Caco-2 (cell line): ENCODE results near the gene SPDYE3. TPM values are rescaled to one million over a fixed set of nuclear protein-coding genes. Genes with fewer than 3 reads are reported as not detected.
"Not testable (repeated sequence)": the region's sequence is repeated elsewhere in the genome, so short reads cannot be mapped to it uniquely, and the experiment has no call there.

Experiments
- BruUV-seq: library from RNA; stranded (reverse); fragments of 400-500 nt; replicated peaks from 2 replicates; lab custom pipeline; 2021; lab: Mats Ljungman, UMichigan
- CTCF ChIA-PET: fragments of 300-600 bp; sonication (Branson Sonifier 250); formaldehyde crosslinking; loops from one replicate; lab custom pipeline; 2022; ENCODE audit warnings: antibody characterized with exemption; lab: Charles Lee
- POLR2A ChIA-PET: fragments of 300-600 bp; sonication (Branson Sonifier 250); formaldehyde crosslinking; loops from one replicate; lab custom pipeline; 2022; ENCODE audit warnings: antibody characterized with exemption; lab: Charles Lee
- DNase-seq, 2 experiments: peaks; one replicate each; pipeline versions ENCODE4 v3.0.0 to v3.0.0-alpha.2; 2020 to 2022
- H3K27me3 ChIP-seq: replicated peaks from 2 replicates; pipeline ENCODE4 v1.6.0; 2011; ENCODE audit warnings: low read length; ENCODE audit not compliant: control insufficient read depth, insufficient read depth
- H3K36me3 ChIP-seq: 2 replicates; pipeline ENCODE4 v1.5.1; 2011; ENCODE audit warnings: low read length; ENCODE audit not compliant: control insufficient read depth, insufficient read depth
- H3K4me1 ChIP-seq: fragments of 250-450 bp; sonication (Bioruptor Pico); 2 replicates; pipeline ENCODE4 v1.5.1; 2020; ENCODE audit warnings: mild to moderate bottlenecking
- H3K4me3 ChIP-seq: 2 replicates; pipeline ENCODE4 v1.5.1; 2011; ENCODE audit warnings: low read depth, mild to moderate bottlenecking, control low read depth, low read length
- H3K9me3 ChIP-seq: fragments of 250-450 bp; sonication (Bioruptor Pico); 2 replicates; pipeline ENCODE4 v1.5.1; 2020; ENCODE audit warnings: mild to moderate bottlenecking, moderate library complexity
- H3K27ac Mint-ChIP-seq: one replicate; pipeline ENCODE4 v1.8.0; 2022; ENCODE audit warnings: mixed read lengths; ENCODE audit not compliant: unreplicated experiment
- H3K27me3 Mint-ChIP-seq: one replicate; pipeline ENCODE4 v1.8.0; 2022; ENCODE audit warnings: mixed read lengths; ENCODE audit not compliant: insufficient read depth, unreplicated experiment
- H3K36me3 Mint-ChIP-seq: one replicate; pipeline ENCODE4 v1.8.0; 2022; ENCODE audit warnings: mild to moderate bottlenecking, mixed read lengths; ENCODE audit not compliant: insufficient read depth, unreplicated experiment
- H3K4me1 Mint-ChIP-seq: one replicate; pipeline ENCODE4 v1.8.0; 2022; ENCODE audit warnings: low read depth, mixed read lengths; ENCODE audit not compliant: unreplicated experiment
- H3K4me3 Mint-ChIP-seq: one replicate; pipeline ENCODE4 v1.8.0; 2022; ENCODE audit warnings: mild to moderate bottlenecking, moderate library complexity, mixed read lengths; ENCODE audit not compliant: unreplicated experiment
- H3K9me3 Mint-ChIP-seq: one replicate; pipeline ENCODE4 v1.8.0; 2022; ENCODE audit warnings: mixed read lengths; ENCODE audit not compliant: unreplicated experiment
- intact Hi-C: fragments of 100-400 bp; cut with micrococcal nuclease; formaldehyde crosslinking; loops from one replicate; pipeline ENCODE4 v1.10.0; 2022; ENCODE audit not compliant: unreplicated experiment
- total RNA-seq: library from RNA; stranded (reverse); gene quantifications from 2 replicates; pipeline ENCODE4 v1.2.3, GENCODE V29; 2022
- TF ChIP-seq, protein P1 (sequence below), 2 experiments: fragments of 200-600 bp in 1 of 2; IDR thresholded peaks; 1 replicate in 1 of 2; 2 replicates in 1 of 2; pipeline versions ENCODE4 v1.5.1 to v1.8.0; 2011 to 2022; ENCODE audit warnings: antibody characterized with exemption in 1 of 2, control low read depth in 1 of 2, inconsistent platforms in 1 of 2, low read depth in 1 of 2, low read length in 1 of 2, mild to moderate bottlenecking in 1 of 2, moderate library complexity in 1 of 2; ENCODE audit not compliant: insufficient read depth in 1 of 2, severe bottlenecking in 1 of 2, unreplicated experiment in 1 of 2

SPDYE3 gene
- total RNA-seq, 1 experiment from 2014 or later = not detected

DNA sequence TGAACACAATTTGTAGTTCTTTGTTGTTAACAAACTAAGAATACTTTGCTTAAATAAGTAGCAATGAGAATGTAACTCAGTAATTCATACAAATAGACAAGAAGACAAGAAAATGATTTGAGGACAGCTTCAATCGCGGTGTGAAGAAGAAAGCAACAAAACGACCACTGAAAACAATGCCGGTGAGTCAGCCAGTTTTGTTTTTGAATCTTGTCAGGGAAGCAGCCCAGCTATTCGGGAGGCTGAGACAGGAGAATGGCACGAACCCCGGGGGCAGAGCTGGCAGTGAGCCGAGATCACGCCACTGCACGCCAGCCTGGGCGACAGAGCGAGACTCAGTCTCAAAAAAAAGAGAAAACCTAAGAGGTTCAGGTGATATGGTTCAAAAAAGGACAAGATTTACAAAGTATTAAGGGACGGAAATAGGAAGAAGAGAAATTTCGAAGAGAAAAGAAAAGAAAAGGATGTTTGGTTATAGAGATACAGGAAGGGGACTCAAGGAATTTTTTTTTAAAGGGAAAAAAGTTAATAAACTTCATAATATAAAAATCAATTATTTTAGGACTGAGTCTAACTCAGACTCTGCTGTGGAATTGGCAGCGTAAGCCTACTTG lies 30.7 kb downstream of the SPDYE3 start:
- CTCF ChIA-PET, H3K4me3 Mint-ChIP-seq, H3K4me1 ChIP-seq, H3K27me3 ChIP-seq, H3K27me3 Mint-ChIP-seq, DNase-seq, POLR2A ChIA-PET, H3K27ac Mint-ChIP-seq, H3K9me3 ChIP-seq, H3K36me3 ChIP-seq, H3K4me3 ChIP-seq, H3K9me3 Mint-ChIP-seq: not testable (repeated sequence)
- TSS peak; percentile 18 for BruUV-seq
- intact Hi-C loops = loop anchor here (5.0 kb wide), 1 partner anchor 71 kb away; no protein-coding TSS in a partner anchor
- Mint-ChIP-seq H3K36me3 (peaks cover 71% of the 10 kb centered on the region), H3K4me1 (peaks cover 16% of the 10 kb centered on the region)

DNA sequence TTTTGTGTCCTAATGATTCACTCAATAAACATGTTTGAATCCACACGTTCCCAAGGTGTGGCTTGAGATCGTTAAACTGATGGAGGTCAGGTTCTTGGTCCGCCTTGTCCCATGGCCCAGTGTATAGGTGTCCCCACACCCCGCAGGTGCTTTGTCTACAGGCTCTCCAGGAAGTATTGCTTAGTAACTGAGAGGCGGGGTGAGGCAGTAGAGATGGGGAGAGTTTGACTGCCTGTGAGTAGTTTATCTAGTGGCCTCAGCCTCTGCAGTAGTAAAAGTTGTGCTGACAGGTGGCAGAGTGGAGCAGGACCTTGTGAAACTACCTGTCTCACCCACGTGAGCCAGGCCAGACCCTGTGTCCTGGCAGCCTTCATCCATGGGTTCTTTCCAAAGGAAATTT lies 33.8 kb downstream of the SPDYE3 start:
- DNase-seq, H3K4me3 ChIP-seq, H3K27ac Mint-ChIP-seq, H3K27me3 ChIP-seq, H3K27me3 Mint-ChIP-seq, CTCF ChIA-PET, H3K4me3 Mint-ChIP-seq, intact Hi-C loops, BruUV-seq, H3K9me3 Mint-ChIP-seq, POLR2A ChIA-PET, H3K36me3 ChIP-seq, H3K9me3 ChIP-seq: not testable (repeated sequence)
- Mint-ChIP-seq H3K36me3 (peaks cover 91% of the 10 kb centered on the region), H3K4me1 (peaks cover 23% of the 10 kb centered on the region)
- H3K4me1 ChIP-seq = peaks cover 11% of the 10 kb centered on the region; the same call in 1 of the 2 replicates

DNA sequence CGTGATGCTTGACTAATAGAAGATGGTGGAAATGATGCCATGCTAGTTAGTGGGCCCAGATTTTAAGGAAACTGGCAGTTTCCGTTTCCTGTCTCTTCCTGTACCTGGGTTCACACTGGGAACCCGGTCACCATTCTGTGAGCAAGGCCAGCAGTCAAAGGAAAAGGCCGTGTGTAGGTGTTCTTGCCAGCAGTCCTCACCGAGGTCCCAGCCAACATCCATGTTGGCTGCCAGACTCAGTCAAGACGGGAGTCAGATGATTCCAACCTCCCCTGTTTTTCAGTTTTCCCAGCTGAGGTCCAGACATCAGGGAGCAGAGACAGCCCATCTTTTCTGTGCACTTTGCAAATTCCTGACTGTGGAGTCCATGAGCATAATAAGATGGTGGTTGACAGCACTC lies 35.3 kb downstream of the SPDYE3 start:
- no TSS peak for BruUV-seq
- TF ChIP-seq, protein P1, sequence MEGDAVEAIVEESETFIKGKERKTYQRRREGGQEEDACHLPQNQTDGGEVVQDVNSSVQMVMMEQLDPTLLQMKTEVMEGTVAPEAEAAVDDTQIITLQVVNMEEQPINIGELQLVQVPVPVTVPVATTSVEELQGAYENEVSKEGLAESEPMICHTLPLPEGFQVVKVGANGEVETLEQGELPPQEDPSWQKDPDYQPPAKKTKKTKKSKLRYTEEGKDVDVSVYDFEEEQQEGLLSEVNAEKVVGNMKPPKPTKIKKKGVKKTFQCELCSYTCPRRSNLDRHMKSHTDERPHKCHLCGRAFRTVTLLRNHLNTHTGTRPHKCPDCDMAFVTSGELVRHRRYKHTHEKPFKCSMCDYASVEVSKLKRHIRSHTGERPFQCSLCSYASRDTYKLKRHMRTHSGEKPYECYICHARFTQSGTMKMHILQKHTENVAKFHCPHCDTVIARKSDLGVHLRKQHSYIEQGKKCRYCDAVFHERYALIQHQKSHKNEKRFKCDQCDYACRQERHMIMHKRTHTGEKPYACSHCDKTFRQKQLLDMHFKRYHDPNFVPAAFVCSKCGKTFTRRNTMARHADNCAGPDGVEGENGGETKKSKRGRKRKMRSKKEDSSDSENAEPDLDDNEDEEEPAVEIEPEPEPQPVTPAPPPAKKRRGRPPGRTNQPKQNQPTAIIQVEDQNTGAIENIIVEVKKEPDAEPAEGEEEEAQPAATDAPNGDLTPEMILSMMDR (IDR thresholded peaks at IDR 0.05; ENCODE audit: insufficient read depth in 1 of 2, low read depth in 1 of 2, low read length in 1 of 2, severe bottlenecking in 1 of 2, unreplicated experiment in 1 of 2) = no peak
- ChIA-PET POLR2A (interaction anchor here (0.6 kb wide), 2 partner anchors 55 to 101 kb away, joined by 3 to 4 read pairs; no protein-coding TSS in a partner anchor), CTCF (interaction anchor here (0.6 kb wide), 1 partner anchor 82 kb away, joined by 4 read pairs; no protein-coding TSS in a partner anchor)
- no peaks in the 10 kb centered on the region for H3K9me3 ChIP-seq
- H3K27me3 ChIP-seq = no peaks in the 10 kb centered on the region
- peaks cover 9% of the 10 kb centered on the region for H3K36me3 ChIP-seq
- Mint-ChIP-seq H3K36me3 (peaks cover 96% of the 10 kb centered on the region), H3K9me3 (no peaks in the 10 kb centered on the region), H3K4me1 (peaks cover 23% of the 10 kb centered on the region), H3K4me3 (no peak overlapping the region), H3K27ac (no peak overlapping the region), H3K27me3 (no peaks in the 10 kb centered on the region)
- no peak for DNase-seq
- H3K4me3 ChIP-seq = no peak overlapping the region
- peaks cover 11% of the 10 kb centered on the region; the same call in 1 of the 2 replicates for H3K4me1 ChIP-seq
- intact Hi-C loops = no loop called here

DNA sequence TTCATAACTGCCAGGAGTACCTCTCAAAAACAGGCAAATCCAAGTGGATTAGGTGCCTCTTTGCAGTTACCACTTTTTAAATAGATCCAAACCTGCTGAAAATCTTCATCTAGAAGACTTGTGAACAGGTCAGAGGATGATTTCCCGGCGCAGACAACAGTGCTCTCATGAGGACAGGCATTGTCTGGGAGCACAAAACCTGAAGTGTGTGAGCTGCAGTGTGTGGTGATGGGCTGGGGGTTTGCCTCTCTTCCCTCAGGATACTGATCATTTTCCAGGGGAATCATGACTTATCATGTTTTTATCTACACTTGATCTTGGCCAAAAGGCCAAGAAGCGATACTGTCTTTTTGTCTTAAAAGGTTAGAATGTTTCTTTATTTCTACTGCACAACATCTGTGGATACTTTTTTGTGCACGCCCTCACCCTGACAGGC lies 36.6 kb downstream of the SPDYE3 start:
- POLR2A ChIA-PET = not testable (repeated sequence)

More for the DNA sequence above, 36.6 kb downstream of the SPDYE3 start:
- H3K27me3 Mint-ChIP-seq, H3K27me3 ChIP-seq, H3K4me3 Mint-ChIP-seq, DNase-seq, intact Hi-C loops, H3K36me3 ChIP-seq, H3K9me3 ChIP-seq, H3K4me3 ChIP-seq, H3K9me3 Mint-ChIP-seq: not testable (repeated sequence)
- Mint-ChIP-seq H3K27ac (peak overlapping the region; percentile 46), H3K4me1 (peaks cover 23% of the 10 kb centered on the region), H3K36me3 (peaks cover 96% of the 10 kb centered on the region)
- CTCF ChIA-PET = interaction anchor here (0.6 to 0.9 kb wide), 2 partner anchors 17 to 211 kb away, joined by 3 to 4 read pairs; no protein-coding TSS in a partner anchor
- H3K4me1 ChIP-seq = peaks cover 11% of the 10 kb centered on the region; the same call in 1 of the 2 replicates
- TSS peak; percentile 41 for BruUV-seq
